ENCODE results near the gene MPND. TPM values are rescaled to one million over a fixed set of nuclear protein-coding genes. Genes with fewer than 3 reads are reported as not detected.

The MPND gene
- total RNA-seq, 4 donors from 2014 or later: 5.3 to 9.2 (median 7.6) TPM

DNA sequence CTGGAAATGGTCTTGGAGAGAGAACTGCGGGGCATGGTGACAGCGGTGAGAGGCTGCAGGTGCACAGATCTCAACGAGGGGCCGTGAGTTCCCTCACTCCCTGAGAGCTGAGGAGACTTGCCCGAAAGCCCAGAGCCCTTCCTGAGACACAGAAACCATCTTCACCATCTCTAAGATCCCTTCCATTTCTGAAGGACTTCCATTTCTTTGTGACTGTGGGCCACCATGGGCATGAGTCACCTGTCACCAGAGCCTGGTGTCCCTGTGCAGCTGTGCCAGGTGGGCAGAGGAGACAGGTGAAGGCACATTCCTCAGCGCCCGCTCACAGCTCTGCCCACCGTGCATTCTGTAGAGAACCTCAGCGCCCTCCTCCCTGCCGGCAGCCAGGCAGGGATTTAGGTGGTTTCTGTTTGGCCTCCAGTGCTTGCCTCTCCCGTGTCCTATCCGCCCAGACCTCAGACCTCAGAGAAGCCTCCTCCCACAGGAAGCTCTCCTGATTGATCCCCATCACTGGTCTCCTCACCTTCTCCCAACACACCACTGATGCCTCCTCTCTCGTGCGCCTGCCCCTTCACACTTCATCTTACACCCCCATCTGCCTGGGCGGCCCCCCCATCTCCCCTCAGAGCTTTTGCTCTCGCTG is 32.8 kb downstream of the MPND start:
- no peak for TF ChIP-seq POLR2A (IDR thresholded peaks at IDR 0.05; ENCODE audit: low read depth)
- TF ChIP-seq EP300 (IDR thresholded peaks at IDR 0.05): no peak
- TF ChIP-seq, protein P1, sequence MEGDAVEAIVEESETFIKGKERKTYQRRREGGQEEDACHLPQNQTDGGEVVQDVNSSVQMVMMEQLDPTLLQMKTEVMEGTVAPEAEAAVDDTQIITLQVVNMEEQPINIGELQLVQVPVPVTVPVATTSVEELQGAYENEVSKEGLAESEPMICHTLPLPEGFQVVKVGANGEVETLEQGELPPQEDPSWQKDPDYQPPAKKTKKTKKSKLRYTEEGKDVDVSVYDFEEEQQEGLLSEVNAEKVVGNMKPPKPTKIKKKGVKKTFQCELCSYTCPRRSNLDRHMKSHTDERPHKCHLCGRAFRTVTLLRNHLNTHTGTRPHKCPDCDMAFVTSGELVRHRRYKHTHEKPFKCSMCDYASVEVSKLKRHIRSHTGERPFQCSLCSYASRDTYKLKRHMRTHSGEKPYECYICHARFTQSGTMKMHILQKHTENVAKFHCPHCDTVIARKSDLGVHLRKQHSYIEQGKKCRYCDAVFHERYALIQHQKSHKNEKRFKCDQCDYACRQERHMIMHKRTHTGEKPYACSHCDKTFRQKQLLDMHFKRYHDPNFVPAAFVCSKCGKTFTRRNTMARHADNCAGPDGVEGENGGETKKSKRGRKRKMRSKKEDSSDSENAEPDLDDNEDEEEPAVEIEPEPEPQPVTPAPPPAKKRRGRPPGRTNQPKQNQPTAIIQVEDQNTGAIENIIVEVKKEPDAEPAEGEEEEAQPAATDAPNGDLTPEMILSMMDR (IDR thresholded peaks at IDR 0.05): no peak
- TF ChIP-seq POLR2AphosphoS5 (IDR thresholded peaks at IDR 0.05): no peak
- H3K4me3 ChIP-seq: no peak overlapping the region
- intact Hi-C loops (cut with DNase I): no loop called here
- 72% methylated on average over 15 of the region's 16 CpGs for WGBS
- no peak for DNase-seq (ENCODE audit: extremely low spot score)
- no peaks in the 10 kb centered on the region for H3K9me3 ChIP-seq
- H3K27me3 ChIP-seq: no peaks in the 10 kb centered on the region
- peaks cover 88 to 100% (median 95%) of the 10 kb centered on the region in 4 donors for H3K4me1 ChIP-seq
- H3K27ac ChIP-seq (replicated peaks in 1 of 4): peak overlapping the region; percentile 78 to 91 (median 86)
- H3K36me3 ChIP-seq: peaks cover 0 to 5% (median 0%) of the 10 kb centered on the region in 4 donors

DNA sequence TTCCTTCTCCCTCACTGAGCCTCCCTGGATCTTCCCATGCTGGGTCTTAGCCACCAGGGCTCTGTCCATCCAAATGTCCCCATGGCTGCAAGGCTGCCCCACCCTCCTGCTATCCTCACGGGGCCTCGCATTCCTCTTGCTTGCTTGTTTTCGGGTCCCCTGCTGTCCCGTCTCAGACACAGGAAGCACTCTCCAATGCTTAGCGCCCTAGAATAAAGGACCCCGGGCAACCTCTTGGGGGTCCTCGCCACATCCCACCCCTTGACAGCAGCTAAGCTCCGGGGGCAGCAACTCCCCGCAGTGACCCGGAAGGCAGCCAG is 33.3 kb downstream of the MPND start:
- Histone ChIP-seq H3K27me3 (no peaks in the 10 kb centered on the region), H3K4me1 (peaks cover 83 to 97% (median 91%) of the 10 kb centered on the region in 4 donors), H3K27ac (replicated peaks in 1 of 4) (peak overlapping the region; percentile 78 to 91 (median 86)), H3K36me3 (peaks cover 0 to under 1% (median 0%) of the 10 kb centered on the region in 4 donors), H3K9me3 (no peaks in the 10 kb centered on the region), H3K4me3 (no peak overlapping the region)
- 67% methylated on average over 10 of the region's 10 CpGs for WGBS
- intact Hi-C loops (cut with DNase I): no loop called here
- no peak for DNase-seq (ENCODE audit: extremely low spot score)
- no peak for TF ChIP-seq POLR2A (IDR thresholded peaks at IDR 0.05; ENCODE audit: low read depth)
- TF ChIP-seq EP300 (IDR thresholded peaks at IDR 0.05): no peak
- no peak for TF ChIP-seq POLR2AphosphoS5 (IDR thresholded peaks at IDR 0.05)
- TF ChIP-seq, protein P1 (IDR thresholded peaks at IDR 0.05): no peak

DNA sequence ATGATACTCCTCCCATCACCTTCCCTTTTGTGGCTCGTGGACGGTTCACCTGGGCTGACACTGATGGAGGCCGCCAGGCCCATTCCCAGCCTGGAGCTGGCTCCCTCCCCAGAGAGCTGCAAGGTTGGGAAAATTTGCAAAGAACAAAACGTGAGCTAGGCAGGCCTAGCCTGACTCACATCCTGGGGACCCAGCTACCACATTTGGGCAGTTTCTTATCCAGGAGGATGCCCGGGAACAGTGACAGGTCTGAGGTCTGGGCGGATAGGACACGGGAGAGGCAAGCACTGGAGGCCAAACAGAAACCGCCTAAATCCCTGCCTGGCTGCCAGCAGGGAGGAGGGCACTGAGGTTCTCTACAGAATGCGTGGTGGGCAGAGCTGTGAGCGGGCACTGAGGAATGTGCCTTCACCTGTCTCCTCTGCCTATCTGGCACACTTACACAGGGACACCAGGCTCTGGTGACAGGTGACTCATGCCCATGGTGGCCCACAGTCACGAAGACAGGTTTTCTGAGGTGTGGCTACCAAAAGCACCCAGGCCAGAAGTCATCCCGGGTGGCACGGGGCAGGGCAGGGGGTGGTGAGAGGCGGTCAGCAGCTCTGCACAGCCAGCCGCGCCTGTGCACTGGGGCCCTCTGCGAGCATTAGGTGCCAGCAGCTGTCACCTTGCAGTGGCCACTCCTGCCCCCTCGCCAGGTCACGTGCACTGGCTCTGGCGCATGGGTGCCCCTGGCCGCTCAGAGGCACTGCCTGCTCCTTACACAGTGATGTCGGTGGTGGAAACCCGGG is 33.8 kb downstream of the MPND start:
- H3K27ac ChIP-seq (replicated peaks in 1 of 4): peak overlapping the region; percentile 78 to 91 (median 86)
- peaks cover 78 to 95% (median 88%) of the 10 kb centered on the region in 4 donors for H3K4me1 ChIP-seq
- 55% methylated on average over 14 of the region's 23 CpGs for WGBS
- TF ChIP-seq POLR2AphosphoS5 (IDR thresholded peaks at IDR 0.05): no peak
- TF ChIP-seq, protein P1 (IDR thresholded peaks at IDR 0.05): no peak
- no peak for TF ChIP-seq POLR2A (IDR thresholded peaks at IDR 0.05; ENCODE audit: low read depth)
- TF ChIP-seq EP300 (IDR thresholded peaks at IDR 0.05): no peak
- no peaks in the 10 kb centered on the region for H3K27me3 ChIP-seq
- no peak overlapping the region for H3K4me3 ChIP-seq
- no peak for DNase-seq (ENCODE audit: extremely low spot score)
- intact Hi-C loops (cut with DNase I): no loop called here
- no peaks in the 10 kb centered on the region for H3K9me3 ChIP-seq
- H3K36me3 ChIP-seq: no peaks in the 10 kb centered on the region

DNA sequence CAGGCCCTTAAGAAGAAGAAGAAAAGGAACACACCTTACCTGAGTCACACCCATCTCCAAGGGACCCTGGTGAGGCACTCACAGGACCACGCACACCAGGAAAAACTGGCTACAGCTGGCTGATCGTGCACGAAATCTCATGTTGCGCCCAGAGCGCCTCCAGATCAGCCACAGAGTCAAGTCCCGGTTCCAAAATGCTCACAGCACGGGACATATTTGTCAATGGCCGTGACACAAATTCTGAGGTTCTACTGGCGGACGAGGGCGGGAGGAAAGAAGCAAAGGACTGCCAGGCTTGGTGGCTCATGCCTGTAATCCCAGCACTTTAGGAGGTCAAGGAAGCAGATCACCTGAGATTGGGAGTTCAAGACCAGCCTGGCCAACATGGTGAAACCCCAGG is 35.5 kb downstream of the MPND start:
- Histone ChIP-seq H3K9me3 (no peaks in the 10 kb centered on the region), H3K4me1 (peaks cover 61 to 91% (median 77%) of the 10 kb centered on the region in 4 donors), H3K4me3 (no peak overlapping the region), H3K27me3 (no peaks in the 10 kb centered on the region), H3K27ac (replicated peaks in 1 of 4) (peak overlapping the region; percentile 35 to 68 (median 49)), H3K36me3 (peaks cover 0 to 9% (median 6%) of the 10 kb centered on the region in 4 donors)
- 98% methylated on average over 11 of the region's 11 CpGs for WGBS
- intact Hi-C loops (cut with DNase I): no loop called here
- TF ChIP-seq, protein P1 (IDR thresholded peaks at IDR 0.05): no peak
- TF ChIP-seq EP300 (IDR thresholded peaks at IDR 0.05) (no peak), POLR2AphosphoS5 (IDR thresholded peaks at IDR 0.05) (no peak), POLR2A (IDR thresholded peaks at IDR 0.05; ENCODE audit: low read depth) (no peak)
- DNase-seq (ENCODE audit: extremely low spot score): no peak

All from esophagus muscularis mucosa (tissue), 4 donors.